NT2/D1 (cell line): ENCODE results near the gene VWA8.

Source experiments
- SUZ12 ChIP-seq: IDR thresholded peaks from 2 replicates; pipeline ENCODE4 v1.6.1; 2011; ENCODE audit not compliant: insufficient read length, insufficient read depth; ENCODE audit errors: extremely low read depth
- ZNF274 ChIP-seq: IDR thresholded peaks from 2 replicates; pipeline ENCODE4 v1.6.1; 2011; ENCODE audit warnings: mild to moderate bottlenecking, low read depth, low read length

DNA sequence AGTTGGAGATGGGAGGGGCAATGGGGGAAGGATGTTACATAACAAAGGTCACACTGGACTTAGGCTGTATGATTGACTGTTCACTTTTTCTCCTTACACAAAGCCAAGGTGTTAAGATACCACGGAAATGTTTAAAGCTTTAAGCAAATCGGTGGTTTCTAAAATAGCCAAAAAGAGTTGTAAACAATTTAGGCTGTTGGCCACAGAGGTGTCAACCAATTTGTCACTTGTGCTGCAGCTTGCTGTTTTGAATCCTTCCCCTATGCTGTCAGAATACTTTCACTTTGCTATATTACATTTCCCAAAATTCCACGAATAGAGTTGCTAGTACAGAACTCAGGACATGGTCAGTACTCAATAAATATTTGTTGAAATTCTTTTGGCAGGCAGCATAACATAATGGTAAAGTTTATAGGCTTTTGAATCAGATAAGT lies 149.3 kb downstream of the VWA8 start:
- no peak for TF ChIP-seq ZNF274
- TF ChIP-seq SUZ12: no peak
